ENCODE measurements around the gene CENPC.

GRCh38 chr4:67438975-67439374, 106.3 kb downstream of the CENPC start:
- TF ChIP-seq CTCF (conservative IDR thresholded peaks at IDR 0.05 in 1 of 2, IDR thresholded peaks at IDR 0.05 in 1 of 2; ENCODE audit: low read depth in 1 of 2, low read length in 2 of 2) (no peak), EZH2 (IDR thresholded peaks at IDR 0.05; ENCODE audit: low read length, missing control alignments) (no peak)

All from fibroblast of lung (primary cell).